Measurements from ENCODE around the gene NDFIP1. TPM values are rescaled to one million over a fixed set of nuclear protein-coding genes. Genes with fewer than 3 reads are reported as not detected.

The NDFIP1 gene
- total RNA-seq, 4 donors from 2014 or later: 19.1 to 92.2 (median 65.6) TPM

DNA sequence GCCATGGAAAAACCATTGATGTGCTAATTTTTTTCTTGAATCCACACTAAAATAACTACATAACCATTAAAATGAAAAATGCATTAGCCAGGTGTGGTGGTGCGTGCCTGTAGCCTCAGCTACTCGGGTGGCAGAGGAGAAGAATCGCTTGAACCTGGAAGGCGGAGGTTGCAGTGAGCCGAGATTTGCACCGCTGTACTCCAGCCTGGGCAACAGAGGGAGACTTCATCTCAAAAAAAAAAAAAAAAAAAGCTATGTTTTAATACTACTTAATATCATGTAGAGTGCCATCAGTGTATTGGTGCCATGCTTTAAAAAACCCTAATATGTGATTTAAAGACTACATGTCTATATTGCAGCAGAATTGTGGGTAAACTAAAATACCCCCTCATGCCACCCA is 58.9 kb downstream of the NDFIP1 start:
- DNase-seq: no peak
- Histone ChIP-seq H3K36me3 (no peaks in the 10 kb centered on the region), H3K27me3 (no peaks in the 10 kb centered on the region), H3K9me3 (no peaks in the 10 kb centered on the region), H3K27ac (no peak overlapping the region), H3K4me3 (no peak overlapping the region), H3K4me1 (no peaks in the 10 kb centered on the region)
- in situ Hi-C loops (cut with MboI; ENCODE audit: low pct_ligation_motif_present in 1 of 4, low pct_unique_long_range_greater_than_20kb in 1 of 4, low sequenced_read_pairs in 3 of 4) (loop anchor here in 2 of 4 donors (25.0 kb wide), 3 partner anchors 370 to 520 kb away; partner anchors contain the start of gene FGF1 (in 1 of the 2)), intact Hi-C loops (cut with DNase I; ENCODE audit: low total_unique reads) (loop anchor here (5.0 kb wide), 1 partner anchor 1395 kb away; no protein-coding TSS in a partner anchor)
- WGBS, 2 donors (ENCODE audit: low coverage in 1 of 2): 94% methylated on average over 6 of the region's 6 CpGs
- no peak for TF ChIP-seq POLR2A (IDR thresholded peaks at IDR 0.05)
- TF ChIP-seq POLR2AphosphoS5 (IDR thresholded peaks at IDR 0.05): no peak
- TF ChIP-seq EP300 (IDR thresholded peaks at IDR 0.05; ENCODE audit: low read depth): no peak
- TF ChIP-seq, protein P1, sequence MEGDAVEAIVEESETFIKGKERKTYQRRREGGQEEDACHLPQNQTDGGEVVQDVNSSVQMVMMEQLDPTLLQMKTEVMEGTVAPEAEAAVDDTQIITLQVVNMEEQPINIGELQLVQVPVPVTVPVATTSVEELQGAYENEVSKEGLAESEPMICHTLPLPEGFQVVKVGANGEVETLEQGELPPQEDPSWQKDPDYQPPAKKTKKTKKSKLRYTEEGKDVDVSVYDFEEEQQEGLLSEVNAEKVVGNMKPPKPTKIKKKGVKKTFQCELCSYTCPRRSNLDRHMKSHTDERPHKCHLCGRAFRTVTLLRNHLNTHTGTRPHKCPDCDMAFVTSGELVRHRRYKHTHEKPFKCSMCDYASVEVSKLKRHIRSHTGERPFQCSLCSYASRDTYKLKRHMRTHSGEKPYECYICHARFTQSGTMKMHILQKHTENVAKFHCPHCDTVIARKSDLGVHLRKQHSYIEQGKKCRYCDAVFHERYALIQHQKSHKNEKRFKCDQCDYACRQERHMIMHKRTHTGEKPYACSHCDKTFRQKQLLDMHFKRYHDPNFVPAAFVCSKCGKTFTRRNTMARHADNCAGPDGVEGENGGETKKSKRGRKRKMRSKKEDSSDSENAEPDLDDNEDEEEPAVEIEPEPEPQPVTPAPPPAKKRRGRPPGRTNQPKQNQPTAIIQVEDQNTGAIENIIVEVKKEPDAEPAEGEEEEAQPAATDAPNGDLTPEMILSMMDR (IDR thresholded peaks at IDR 0.05): no peak

DNA sequence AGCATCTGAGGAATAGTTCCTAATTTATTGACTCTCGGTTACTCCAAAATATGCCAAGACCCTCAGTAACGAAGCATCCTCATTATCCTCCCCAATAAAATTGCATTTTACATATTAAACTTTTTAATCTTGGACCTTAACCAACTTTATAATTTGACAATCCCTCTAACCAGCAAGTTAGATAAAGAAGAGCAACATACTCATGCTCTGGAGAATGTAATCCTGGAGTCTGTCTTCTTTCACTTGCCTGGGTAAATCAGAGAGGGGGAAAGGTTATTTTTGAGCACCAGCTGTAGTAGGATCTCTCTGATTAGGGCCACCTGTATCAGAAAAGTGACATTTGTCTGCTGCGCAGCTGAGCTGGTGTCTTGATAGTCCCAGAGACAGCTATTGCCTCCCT is 59.8 kb downstream of the NDFIP1 start:
- no peaks in the 10 kb centered on the region for H3K4me1 ChIP-seq
- H3K27me3 ChIP-seq: no peaks in the 10 kb centered on the region
- 85 to 90% methylated on average over 3 of the region's 3 CpGs for WGBS, 2 donors (ENCODE audit: low coverage in 1 of 2)
- TF ChIP-seq, protein P1 (IDR thresholded peaks at IDR 0.05): no peak
- TF ChIP-seq EP300 (IDR thresholded peaks at IDR 0.05; ENCODE audit: low read depth): no peak
- no peak for TF ChIP-seq POLR2AphosphoS5 (IDR thresholded peaks at IDR 0.05)
- TF ChIP-seq POLR2A (IDR thresholded peaks at IDR 0.05): no peak
- in situ Hi-C loops (cut with MboI; ENCODE audit: low pct_ligation_motif_present in 1 of 4, low pct_unique_long_range_greater_than_20kb in 1 of 4, low sequenced_read_pairs in 3 of 4): loop anchor here in 2 of 4 donors (25.0 kb wide), 3 partner anchors 369 to 519 kb away; partner anchors contain the start of gene FGF1 (in 1 of the 2)
- H3K27ac ChIP-seq: no peak overlapping the region
- H3K36me3 ChIP-seq: no peaks in the 10 kb centered on the region
- no peaks in the 10 kb centered on the region for H3K9me3 ChIP-seq
- H3K4me3 ChIP-seq: no peak overlapping the region
- intact Hi-C loops (cut with DNase I; ENCODE audit: low total_unique reads): loop anchor here (5.0 kb wide), 1 partner anchor 1394 kb away; no protein-coding TSS in a partner anchor
- no peak for DNase-seq

DNA sequence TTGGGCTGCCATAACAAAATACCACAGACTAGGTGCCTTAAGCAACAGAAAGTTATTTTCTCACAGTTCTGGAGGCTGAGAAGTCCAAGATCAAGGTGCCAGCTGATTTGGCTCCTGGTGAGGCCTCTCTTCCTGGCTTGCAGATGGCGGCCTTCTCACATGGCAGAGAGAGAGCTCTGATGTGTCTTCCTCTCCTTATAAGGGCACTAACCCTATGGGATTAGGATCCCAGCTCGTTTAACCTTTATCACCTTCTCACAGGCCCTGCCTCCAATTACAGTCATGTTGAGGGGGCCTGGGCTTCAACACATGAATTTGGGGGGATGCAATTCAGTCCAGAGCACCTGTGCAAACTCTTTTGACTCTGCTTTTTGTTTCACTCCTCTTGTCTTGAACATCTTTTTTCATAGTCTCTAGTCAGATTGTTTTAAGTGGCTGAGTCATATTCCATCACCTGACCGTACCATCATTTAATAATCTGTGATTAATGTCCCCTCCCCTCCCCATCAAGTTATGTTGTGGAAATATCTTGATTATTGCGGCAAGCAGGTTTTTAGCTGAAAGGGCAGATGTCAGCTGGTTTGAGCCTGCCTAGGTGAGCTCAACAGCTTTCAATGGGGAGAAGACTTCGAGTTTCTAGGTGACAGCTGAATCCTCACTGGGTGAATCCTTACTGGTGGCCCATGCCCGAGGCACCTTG is 61.8 kb downstream of the NDFIP1 start:
- no peak for DNase-seq
- WGBS, 2 donors (ENCODE audit: low coverage in 1 of 2): 77 to 88% methylated on average over 2 to 6 of the region's 6 CpGs
- Histone ChIP-seq H3K27me3 (no peaks in the 10 kb centered on the region), H3K4me3 (no peak overlapping the region), H3K4me1 (no peaks in the 10 kb centered on the region), H3K9me3 (no peaks in the 10 kb centered on the region), H3K36me3 (no peaks in the 10 kb centered on the region), H3K27ac (no peak overlapping the region)
- intact Hi-C loops (cut with DNase I; ENCODE audit: low total_unique reads): no loop called here
- TF ChIP-seq POLR2A (IDR thresholded peaks at IDR 0.05) (no peak), EP300 (IDR thresholded peaks at IDR 0.05; ENCODE audit: low read depth) (no peak), POLR2AphosphoS5 (IDR thresholded peaks at IDR 0.05) (no peak)
- TF ChIP-seq, protein P1 (IDR thresholded peaks at IDR 0.05): no peak
- in situ Hi-C loops (cut with MboI; ENCODE audit: low pct_ligation_motif_present in 1 of 4, low pct_unique_long_range_greater_than_20kb in 1 of 4, low sequenced_read_pairs in 3 of 4): loop anchor here in 3 of 4 donors (10.0 to 25.0 kb wide), 4 partner anchors 367 to 517 kb away; partner anchors contain the start of gene FGF1 (in 1 of the 3)

DNA sequence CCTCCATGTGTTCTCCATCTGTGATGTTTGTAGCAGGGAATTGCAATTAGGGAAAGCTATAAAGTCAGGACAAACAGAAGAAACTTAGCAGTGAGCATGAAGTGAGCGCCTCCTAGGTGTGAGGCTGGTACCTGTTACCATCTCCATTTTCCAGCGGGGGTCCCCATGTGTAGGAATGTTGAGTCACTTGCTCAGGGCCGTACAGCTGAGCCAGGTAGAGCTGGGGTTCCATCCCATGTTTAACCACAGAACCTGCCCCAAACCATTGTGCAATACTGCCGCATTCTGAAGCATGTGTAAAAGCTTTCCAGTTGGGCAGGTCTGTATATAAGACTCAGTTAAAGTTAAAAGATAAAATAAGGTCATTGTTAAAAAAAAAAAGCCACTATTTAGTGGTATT is 62.7 kb downstream of the NDFIP1 start:
- no peaks in the 10 kb centered on the region for H3K4me1 ChIP-seq
- DNase-seq: no peak
- TF ChIP-seq EP300 (IDR thresholded peaks at IDR 0.05; ENCODE audit: low read depth): no peak
- TF ChIP-seq, protein P1 (IDR thresholded peaks at IDR 0.05): no peak
- TF ChIP-seq POLR2A (IDR thresholded peaks at IDR 0.05): no peak
- TF ChIP-seq POLR2AphosphoS5 (IDR thresholded peaks at IDR 0.05): no peak
- H3K4me3 ChIP-seq: no peak overlapping the region
- H3K27me3 ChIP-seq: no peaks in the 10 kb centered on the region
- intact Hi-C loops (cut with DNase I; ENCODE audit: low total_unique reads) (no loop called here), in situ Hi-C loops (cut with MboI; ENCODE audit: low pct_ligation_motif_present in 1 of 4, low pct_unique_long_range_greater_than_20kb in 1 of 4, low sequenced_read_pairs in 3 of 4) (loop anchor here in 3 of 4 donors (10.0 to 25.0 kb wide), 4 partner anchors 366 to 516 kb away; partner anchors contain the start of gene FGF1 (in 1 of the 3))
- H3K36me3 ChIP-seq: no peaks in the 10 kb centered on the region
- H3K9me3 ChIP-seq: no peaks in the 10 kb centered on the region
- no peak overlapping the region for H3K27ac ChIP-seq
- 83 to 86% methylated on average over 1 to 4 of the region's 4 CpGs for WGBS, 2 donors (ENCODE audit: low coverage in 1 of 2)

All from transverse colon (tissue), 4 donors.